MCF 10A (cell line): Measurements from ENCODE around the gene TDRD1. TPM values are rescaled to one million over a fixed set of nuclear protein-coding genes. Genes with fewer than 3 reads are reported as not detected.

Source experiments
- BruUV-seq: library from RNA; stranded (reverse); fragments of 400-500 nt; replicated peaks from 2 replicates; lab custom pipeline; 2021; lab: Mats Ljungman, UMichigan
- CTCF ChIA-PET: fragments of 300-600 bp; sonication (Branson Sonifier 250); formaldehyde crosslinking; extraction: SDS; loops from one replicate; lab custom pipeline; 2021; ENCODE audit warnings: antibody characterized with exemption, inconsistent platforms; lab: Yijun Ruan, JAX
- POLR2A ChIA-PET: fragments of 300-600, 350-650 bp; sonication (Branson Sonifier 250); formaldehyde crosslinking; extraction: SDS; loops from one replicate; lab custom pipeline; 2020; ENCODE audit warnings: antibody characterized with exemption, inconsistent platforms; lab: Yijun Ruan, JAX
- DNase-seq: peaks from one replicate; pipeline ENCODE4 v3.0.0-alpha.2; 2018; ENCODE audit not compliant: unreplicated experiment
- H3K27ac Mint-ChIP-seq: one replicate; pipeline ENCODE4 v1.8.0; 2022; ENCODE audit warnings: mild to moderate bottlenecking, low read depth, mixed read lengths; ENCODE audit not compliant: unreplicated experiment
- H3K27me3 Mint-ChIP-seq: one replicate; pipeline ENCODE4 v1.8.0; 2022; ENCODE audit warnings: mixed read lengths; ENCODE audit not compliant: insufficient read depth, unreplicated experiment
- H3K36me3 Mint-ChIP-seq: one replicate; pipeline ENCODE4 v1.8.0; 2022; ENCODE audit warnings: mild to moderate bottlenecking, moderate library complexity, mixed read lengths; ENCODE audit not compliant: insufficient read depth, unreplicated experiment
- H3K4me1 Mint-ChIP-seq: one replicate; pipeline ENCODE4 v1.8.0; 2022; ENCODE audit warnings: mixed read lengths; ENCODE audit not compliant: insufficient read depth, unreplicated experiment
- H3K4me3 Mint-ChIP-seq: one replicate; pipeline ENCODE4 v1.8.0; 2022; ENCODE audit warnings: mild to moderate bottlenecking, moderate library complexity, mixed read lengths; ENCODE audit not compliant: unreplicated experiment
- H3K9me3 Mint-ChIP-seq: one replicate; pipeline ENCODE4 v1.8.0; 2022; ENCODE audit warnings: mixed read lengths; ENCODE audit not compliant: unreplicated experiment
- intact Hi-C: fragments of 100-400 bp; cut with micrococcal nuclease; formaldehyde crosslinking; loops from 2 replicates; pipeline ENCODE4 v1.14.1; 2022
- total RNA-seq: library from RNA; stranded (reverse); gene quantifications from 2 replicates; pipeline ENCODE4 v1.2.3, GENCODE V29; 2022
- TF ChIP-seq, protein P1 (sequence below): fragments of 200-600 bp; IDR thresholded peaks from one replicate; pipeline ENCODE4 v1.8.0; 2022; ENCODE audit warnings: antibody characterized with exemption, mild to moderate bottlenecking; ENCODE audit not compliant: unreplicated experiment

TDRD1 gene
- total RNA-seq, 1 experiment from 2014 or later: not detected

DNA sequence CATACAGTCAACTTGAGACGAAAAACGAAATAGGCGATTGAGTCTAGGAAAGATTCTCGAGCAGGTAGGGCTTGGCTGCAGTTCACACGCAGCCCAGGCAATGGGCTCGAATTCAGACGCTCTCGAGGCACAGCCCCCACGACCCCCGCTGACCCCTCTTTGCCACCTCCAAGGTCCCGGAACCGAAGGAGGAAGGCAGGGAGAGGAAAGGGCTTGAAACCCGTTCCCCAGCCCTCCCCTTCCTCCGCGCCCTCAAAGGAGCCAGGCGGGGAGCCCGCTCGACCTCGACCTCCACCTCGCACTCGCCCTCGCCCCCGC lies 5.6 kb upstream of the TDRD1 start:
- Mint-ChIP-seq H3K27me3 (no peaks in the 10 kb centered on the region), H3K4me3 (peak overlapping the region; percentile 97), H3K27ac (peak overlapping the region; percentile 99), H3K4me1 (peaks cover 6% of the 10 kb centered on the region), H3K9me3 (peaks cover 2% of the 10 kb centered on the region), H3K36me3 (no peaks in the 10 kb centered on the region)
- TF ChIP-seq, protein P1, sequence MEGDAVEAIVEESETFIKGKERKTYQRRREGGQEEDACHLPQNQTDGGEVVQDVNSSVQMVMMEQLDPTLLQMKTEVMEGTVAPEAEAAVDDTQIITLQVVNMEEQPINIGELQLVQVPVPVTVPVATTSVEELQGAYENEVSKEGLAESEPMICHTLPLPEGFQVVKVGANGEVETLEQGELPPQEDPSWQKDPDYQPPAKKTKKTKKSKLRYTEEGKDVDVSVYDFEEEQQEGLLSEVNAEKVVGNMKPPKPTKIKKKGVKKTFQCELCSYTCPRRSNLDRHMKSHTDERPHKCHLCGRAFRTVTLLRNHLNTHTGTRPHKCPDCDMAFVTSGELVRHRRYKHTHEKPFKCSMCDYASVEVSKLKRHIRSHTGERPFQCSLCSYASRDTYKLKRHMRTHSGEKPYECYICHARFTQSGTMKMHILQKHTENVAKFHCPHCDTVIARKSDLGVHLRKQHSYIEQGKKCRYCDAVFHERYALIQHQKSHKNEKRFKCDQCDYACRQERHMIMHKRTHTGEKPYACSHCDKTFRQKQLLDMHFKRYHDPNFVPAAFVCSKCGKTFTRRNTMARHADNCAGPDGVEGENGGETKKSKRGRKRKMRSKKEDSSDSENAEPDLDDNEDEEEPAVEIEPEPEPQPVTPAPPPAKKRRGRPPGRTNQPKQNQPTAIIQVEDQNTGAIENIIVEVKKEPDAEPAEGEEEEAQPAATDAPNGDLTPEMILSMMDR: no peak
- ChIA-PET POLR2A (interaction anchor here (0.7 to 6.4 kb wide), 19 partner anchors 8 to 764 kb away, joined by 3 to 107 read pairs (median 4); partner anchors contain the start of genes CASP7, TRUB1 and VWA2), CTCF (interaction anchor here (0.6 to 1.1 kb wide), 2 partner anchors 18 to 231 kb away, joined by 3 read pairs; no protein-coding TSS in a partner anchor)
- DNase-seq: peak; percentile 14
- intact Hi-C loops: loop anchor here (1.0 kb wide), 1 partner anchor 22 kb away; no protein-coding TSS in a partner anchor
- TSS peak; percentile 42 for BruUV-seq

DNA sequence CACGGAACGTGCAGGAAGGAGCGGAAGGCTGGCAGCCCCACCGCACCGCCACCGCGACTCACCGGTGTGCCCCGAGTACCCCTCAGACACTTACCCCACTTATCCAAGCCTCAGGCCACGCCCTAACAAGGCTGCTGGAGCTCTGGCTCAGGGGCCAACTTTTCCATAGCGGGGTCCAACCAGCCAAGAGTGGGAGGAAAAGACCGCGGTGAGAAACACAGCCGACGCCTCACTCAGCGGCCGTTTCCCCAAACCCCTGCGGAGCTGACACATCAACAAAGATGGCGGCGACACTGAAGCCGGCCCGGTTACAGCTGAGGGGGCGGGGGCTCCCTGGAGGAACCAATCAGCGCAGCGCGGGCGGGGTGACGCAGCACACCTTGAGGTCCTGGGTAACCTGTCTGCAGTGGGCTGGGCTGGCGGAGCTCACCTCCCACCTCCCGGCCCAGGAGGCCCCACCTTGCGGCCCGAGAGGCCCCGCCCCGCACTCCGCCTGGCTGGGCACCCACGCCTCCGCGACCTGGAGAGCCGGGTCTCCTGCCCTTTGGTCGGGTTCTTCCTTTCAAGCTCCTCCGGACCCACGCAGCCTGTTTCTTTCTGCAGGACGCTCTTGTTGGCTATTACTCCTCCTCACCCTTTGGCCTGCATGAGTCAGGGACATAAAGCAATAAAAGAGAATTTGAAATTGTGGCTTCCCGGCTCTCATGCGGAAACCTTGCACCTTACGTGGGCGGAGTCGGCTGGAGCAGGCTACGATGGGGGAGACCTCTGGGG lies 5.0 kb upstream of the TDRD1 start, which contains the start of gene CCDC186:
TSS of gene CCDC186 (minus strand) at position 283 of the 774 bp plus-strand sequence. CDS start 10,935 bp downstream, outside the sequence.
- Mint-ChIP-seq H3K4me3 (peak within 1 kb of the TSS; percentile 97), H3K9me3 (no peaks in the 10 kb centered on the region), H3K36me3 (no peaks in the 10 kb centered on the region), H3K27me3 (no peaks in the 10 kb centered on the region), H3K4me1 (peaks cover 6% of the 10 kb centered on the region), H3K27ac (peak within 1 kb of the TSS; percentile 99)
- no TSS peak for BruUV-seq
- intact Hi-C loops: loop anchor here (1.0 to 2.0 kb wide), 3 partner anchors 23 to 127 kb away; no protein-coding TSS in a partner anchor
- TF ChIP-seq, protein P1: no peak
- ChIA-PET CTCF (interaction anchor here (0.6 to 1.1 kb wide), 2 partner anchors 18 to 231 kb away, joined by 3 read pairs; no protein-coding TSS in a partner anchor), POLR2A (interaction anchor here (0.6 to 6.4 kb wide), 41 partner anchors 9 to 764 kb away, joined by 3 to 107 read pairs (median 4); partner anchors contain the start of genes CASP7, TRUB1 and VWA2)
- DNase-seq: peak; percentile 96

DNA sequence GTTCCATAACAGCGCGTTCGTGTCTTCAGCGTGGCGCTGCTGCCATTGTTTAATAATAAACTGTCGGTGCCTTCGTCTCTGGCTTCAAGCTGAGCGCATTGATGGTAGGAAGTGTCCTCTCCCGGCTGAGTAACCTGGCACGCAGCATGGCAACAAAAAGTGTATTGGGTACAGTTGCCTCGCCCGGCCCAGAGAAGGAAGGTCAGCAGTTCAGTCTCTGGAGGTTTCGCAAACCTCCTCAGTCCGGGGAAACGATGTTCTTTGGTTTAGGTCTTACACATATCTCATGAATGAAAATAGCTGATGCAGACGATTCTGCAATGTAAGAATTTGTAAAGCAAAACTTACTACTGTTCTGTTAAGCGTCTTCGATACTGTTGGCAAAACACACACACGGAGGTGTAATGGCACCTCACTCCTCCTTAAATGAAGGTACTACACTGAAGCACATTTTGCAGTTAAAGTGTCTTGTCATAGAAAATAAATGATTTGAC lies 4.4 kb upstream of the TDRD1 start:
- H3K4me3 Mint-ChIP-seq: peak overlapping the region; percentile 97
- BruUV-seq: no TSS peak
- H3K27me3 Mint-ChIP-seq: no peaks in the 10 kb centered on the region
- H3K36me3 Mint-ChIP-seq: no peaks in the 10 kb centered on the region
- POLR2A ChIA-PET: interaction anchor here (0.6 to 6.4 kb wide), 40 partner anchors 10 to 763 kb away, joined by 3 to 107 read pairs (median 4); partner anchors contain the start of genes CASP7, TRUB1 and VWA2
- H3K9me3 Mint-ChIP-seq: no peaks in the 10 kb centered on the region
- intact Hi-C loops: loop anchor here (1.0 to 2.0 kb wide), 2 partner anchors 96 to 127 kb away; no protein-coding TSS in a partner anchor
- CTCF ChIA-PET: no interaction called here
- peaks cover 6% of the 10 kb centered on the region for H3K4me1 Mint-ChIP-seq
- TF ChIP-seq, protein P1: no peak
- DNase-seq: peak; percentile 87
- H3K27ac Mint-ChIP-seq: peak overlapping the region; percentile 99
